ENCODE data around the gene TAT.

DNA sequence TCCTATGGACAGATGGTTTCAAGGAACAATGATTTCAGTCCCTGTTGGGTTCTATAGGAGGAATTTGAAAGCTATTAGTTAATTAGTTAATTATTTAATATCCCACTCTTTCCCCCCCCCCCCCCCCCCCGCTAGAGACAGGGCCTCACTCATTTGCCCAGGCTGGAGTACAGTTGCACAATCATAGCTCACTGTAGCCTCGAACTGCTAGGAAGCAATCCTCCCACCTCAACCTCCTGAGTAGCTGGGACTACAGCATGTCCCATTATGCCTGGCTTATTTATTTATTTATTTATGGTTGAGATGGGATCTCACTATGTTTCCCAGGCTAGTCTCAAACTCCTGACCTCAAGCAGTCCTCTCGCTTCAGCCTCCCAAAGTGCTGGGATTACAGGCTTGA lies 15.0 kb upstream of the TAT start:
- TF ChIP-seq SP1 (CRISPR knock-in tag; conservative IDR thresholded peaks at IDR 0.05) (no peak), NR3C1 (CRISPR knock-in tag; conservative IDR thresholded peaks at IDR 0.05; ENCODE audit: low read depth) (no peak)
- TF ChIP-seq, protein P1, sequence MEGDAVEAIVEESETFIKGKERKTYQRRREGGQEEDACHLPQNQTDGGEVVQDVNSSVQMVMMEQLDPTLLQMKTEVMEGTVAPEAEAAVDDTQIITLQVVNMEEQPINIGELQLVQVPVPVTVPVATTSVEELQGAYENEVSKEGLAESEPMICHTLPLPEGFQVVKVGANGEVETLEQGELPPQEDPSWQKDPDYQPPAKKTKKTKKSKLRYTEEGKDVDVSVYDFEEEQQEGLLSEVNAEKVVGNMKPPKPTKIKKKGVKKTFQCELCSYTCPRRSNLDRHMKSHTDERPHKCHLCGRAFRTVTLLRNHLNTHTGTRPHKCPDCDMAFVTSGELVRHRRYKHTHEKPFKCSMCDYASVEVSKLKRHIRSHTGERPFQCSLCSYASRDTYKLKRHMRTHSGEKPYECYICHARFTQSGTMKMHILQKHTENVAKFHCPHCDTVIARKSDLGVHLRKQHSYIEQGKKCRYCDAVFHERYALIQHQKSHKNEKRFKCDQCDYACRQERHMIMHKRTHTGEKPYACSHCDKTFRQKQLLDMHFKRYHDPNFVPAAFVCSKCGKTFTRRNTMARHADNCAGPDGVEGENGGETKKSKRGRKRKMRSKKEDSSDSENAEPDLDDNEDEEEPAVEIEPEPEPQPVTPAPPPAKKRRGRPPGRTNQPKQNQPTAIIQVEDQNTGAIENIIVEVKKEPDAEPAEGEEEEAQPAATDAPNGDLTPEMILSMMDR (IDR thresholded peaks at IDR 0.05) = no peak
